Heart right ventricle (tissue), 16 donors: Measurements from ENCODE around the gene HDAC8. TPM values are rescaled to one million over a fixed set of nuclear protein-coding genes. Genes with fewer than 3 reads are reported as not detected.
"Not testable (repeated sequence)": the region's sequence is repeated elsewhere in the genome, so short reads cannot be mapped to it uniquely, and the experiment has no call there.

Source experiments
- ATAC-seq, 8 donors: fragments of 200-7000 bp; cut with Tn5 transposase; one replicate each; pipeline ENCODE4 v1.9.1; 2020; ENCODE audit warnings: mild to moderate bottlenecking in 8 of 8, moderate library complexity in 8 of 8, moderate number of reproducible peaks in 1 of 8
- DNase-seq, 2 donors: peaks; one replicate each; pipeline ENCODE4 v3.0.0-alpha.2; 2020
- H3K27ac ChIP-seq, 10 donors: fragments of 200-600 bp; sonication (generic) in 2 of 10; one replicate each; pipeline versions ENCODE4 v1.5.0 to v1.8.0; 2020 to 2022; ENCODE audit warnings: mild to moderate bottlenecking in 3 of 10
- H3K27me3 ChIP-seq, 7 donors: fragments of 200-600 bp; one replicate each; pipeline ENCODE4 v1.8.0; 2021 to 2022; ENCODE audit warnings: mild to moderate bottlenecking in 2 of 7
- H3K36me3 ChIP-seq, 9 donors: fragments of 200-600 bp; sonication (generic) in 1 of 9; one replicate each; pipeline versions ENCODE4 v1.5.0 to v1.8.0; 2020 to 2022; ENCODE audit warnings: mild to moderate bottlenecking in 2 of 9
- H3K4me1 ChIP-seq, 9 donors: fragments of 200-600 bp; sonication (generic) in 1 of 9; one replicate each; pipeline versions ENCODE4 v1.5.0 to v1.8.0; 2020 to 2022; ENCODE audit warnings: mild to moderate bottlenecking in 4 of 9
- H3K4me3 ChIP-seq, 10 donors: fragments of 200-600 bp; sonication (generic) in 2 of 10; one replicate each; pipeline versions ENCODE4 v1.5.0 to v1.8.0; 2020 to 2022; ENCODE audit warnings: mild to moderate bottlenecking in 7 of 10, moderate library complexity in 2 of 10
- H3K9me3 ChIP-seq, 11 donors: fragments of 200-600 bp in 10 of 11; sonication (generic) in 2 of 11; one replicate each; pipeline versions ENCODE4 v1.5.0 to v1.8.0; 2013 to 2022; ENCODE audit warnings: mild to moderate bottlenecking in 2 of 11, control low read depth in 1 of 11, moderate library complexity in 1 of 11
- CTCF ChIP-seq, 9 donors: fragments of 200-600 bp; sonication (generic) in 2 of 9; IDR thresholded peaks; one replicate each; pipeline versions ENCODE4 v1.5.0 to v1.8.0; 2021 to 2022; ENCODE audit warnings: antibody characterized with exemption in 9 of 9, mild to moderate bottlenecking in 5 of 9, moderate library complexity in 1 of 9
- WGBS, 2 donors: extraction: QIAGEN DNeasy Blood & Tissue Kit; methylation state at CpG; one replicate each; pipeline ENCODE4 v1.1.7; 2013; ENCODE audit warnings: inconsistent platforms in 1 of 2; 5-methylcytosine and 5-hydroxymethylcytosine counted together
- intact Hi-C, 10 donors: fragments of 100-400 bp; cut with DNase I; formaldehyde crosslinking; loops; one replicate each; pipeline versions ENCODE4 v1.11.1 to v1.14.2; 2022
- polyA plus RNA-seq, 2 donors: library from polyadenylated mRNA; stranded (reverse); fragments of 200-250 nt; gene quantifications; one replicate each; pipeline ENCODE4 v1.2.3, GENCODE V29; 2013
- total RNA-seq, 10 donors: library from RNA; stranded (reverse); fragmentation: NEBNext Ultra II Directional in 3 of 10; extraction: Animal tissue kit (Norgen Biotek cat#: 25700) in 3 of 10; gene quantifications; one replicate each; pipeline versions ENCODE4 v1.2.1 to v1.2.4, GENCODE V29; 2021 to 2023
- donor health status: Arrhythmogenic right ventricular cardiomyopathy.
- donor health status: ischemic (EF 13 %, LVEDD 7.1; RV severe dilation, severe dysfunction).
- donor health status: healthy with polysubstance abuse.
- donor health status: DM: no; HTN: yes; CAD: no.
- donor health status: DM: no; HTN: no; CAD: no.
- donor health status: ischemic (EF 25% LVEDD 6.9; RV normal size, moderate dysfunction).
- donor health status: ischemic (EF 25% LVEDD 5.7; RV mildly dilated, moderate dysfunction).
- donor health status: healthy.
- donor health status: DM: yes; HTN: yes; CAD: no.
- donor health status: Ischemic cardiomyopathy.
- donor health status: ischemic (EF 35%, LVEDD 5.7; RV mildly dilated, moderate dysfunction).
- donor health status: nonischemic (EF 11% LVEDD 7.7; RV severe dilation, severe dysfunction).
- donor health status: DM: yes; HTN: yes; CAD: no.
- donor health status: PGD.
- donor health status: ischemic (EF 29% LVEDD 5.4; RV normal size, mild dysfunction).
- donor health status: nonischemic (EF 23%, LVEDD 6.1; RV moderate dilation, normal function).

The HDAC8 gene
- total and polyA plus RNA-seq, 12 donors = 15.9 to 48.1 (median 19.5) TPM

DNA sequence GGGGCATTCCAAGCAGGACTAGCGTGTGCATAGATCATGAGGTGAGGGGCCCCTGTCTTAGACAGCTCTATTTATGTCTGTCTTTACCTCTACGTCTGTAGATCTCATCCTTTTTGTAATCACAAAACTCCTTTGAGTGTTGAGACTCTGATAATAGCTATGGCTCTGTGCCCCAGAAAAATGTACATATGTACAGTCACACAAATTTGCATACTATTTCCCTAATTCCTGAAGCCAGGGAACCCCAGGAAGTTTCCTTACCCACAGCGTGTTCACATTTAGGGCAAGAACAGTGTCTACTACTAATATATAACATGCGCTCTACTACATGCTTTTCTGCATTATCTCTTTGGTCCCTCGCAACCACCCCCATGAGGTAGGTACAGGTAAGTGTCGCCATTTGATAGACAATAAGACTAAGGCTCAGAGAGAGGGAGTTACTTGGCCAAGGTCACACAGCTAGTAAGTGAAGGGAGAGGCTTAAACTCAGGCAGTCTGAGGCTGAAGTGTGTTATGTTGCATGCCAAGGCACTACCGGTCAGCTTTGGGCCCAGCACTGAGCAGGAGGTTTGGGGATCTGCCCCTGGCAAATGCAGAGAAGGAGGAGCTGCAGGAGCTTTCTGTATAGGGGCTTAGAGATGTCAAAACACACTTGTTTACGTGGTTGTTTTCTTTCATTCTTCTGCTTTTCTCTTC lies 245.9 kb downstream of the HDAC8 start:
- TF ChIP-seq CTCF (IDR thresholded peaks at IDR 0.05) = no peak
- Histone ChIP-seq H3K4me3 (no peak overlapping the region), H3K27ac (no peak overlapping the region), H3K9me3 (peaks cover 0 to 6% (median 0%) of the 10 kb centered on the region in 11 donors), H3K36me3 (peaks cover 0 to 6% (median 0%) of the 10 kb centered on the region in 9 donors), H3K27me3 (peaks cover 0 to 21% (median 0%) of the 10 kb centered on the region in 7 donors), H3K4me1 (no peaks in the 10 kb centered on the region)
- ATAC-seq (no peak), DNase-seq (no peak)
- WGBS, 2 donors = 91% methylated on average over 7 to 8 of the region's 8 CpGs
- intact Hi-C loops = no loop called here

DNA sequence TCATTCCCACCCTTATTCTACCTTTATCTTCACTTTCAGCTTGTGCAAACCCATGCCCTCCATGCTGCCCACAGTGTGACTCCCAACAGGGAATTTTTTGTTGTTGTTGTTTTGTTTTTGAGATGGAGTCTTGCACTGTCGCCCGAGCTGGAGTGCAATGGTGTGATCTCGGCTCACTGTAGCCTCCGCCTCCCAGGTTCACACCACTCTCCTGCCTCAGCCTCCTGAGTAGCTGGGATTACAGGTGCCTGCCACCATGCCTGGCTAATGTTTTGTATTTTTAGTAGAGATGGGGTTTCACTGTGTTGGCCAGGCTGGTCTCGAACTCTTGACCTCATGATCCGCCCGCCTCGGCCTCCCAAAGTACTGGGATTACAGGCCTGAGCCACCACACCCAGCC lies 253.0 kb downstream of the HDAC8 start:
- not testable (repeated sequence) for DNase-seq, H3K36me3 ChIP-seq, H3K4me3 ChIP-seq, H3K9me3 ChIP-seq, H3K27ac ChIP-seq, H3K4me1 ChIP-seq, ATAC-seq
- WGBS, 2 donors = 97 to 100% methylated on average over 8 of the region's 8 CpGs
- intact Hi-C loops = loop anchor here in 1 of 10 donors (10.0 kb wide), 1 partner anchor 45 kb away; no protein-coding TSS in a partner anchor
- H3K27me3 ChIP-seq = peaks cover 0 to 42% (median 0%) of the 10 kb centered on the region in 7 donors

DNA sequence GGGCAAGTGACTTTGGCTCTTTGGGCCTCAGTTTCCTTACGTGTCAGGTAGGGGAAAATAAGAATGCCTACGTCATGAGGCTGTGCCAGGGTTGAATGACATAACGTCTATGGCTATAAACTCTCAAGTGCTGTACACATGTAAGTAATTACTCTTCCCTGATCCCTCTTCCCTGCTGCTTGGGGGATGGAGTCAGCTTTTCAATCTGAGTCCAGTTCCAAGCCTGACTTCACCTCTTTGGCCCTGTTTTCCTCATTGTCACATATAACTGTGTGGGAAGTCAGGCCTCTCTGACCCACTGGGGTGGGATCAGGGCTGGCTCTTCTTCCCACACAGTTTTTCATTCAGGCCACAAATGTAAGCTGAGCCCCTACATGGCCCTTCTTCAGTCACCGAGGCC lies 255.5 kb downstream of the HDAC8 start:
- no peak for TF ChIP-seq CTCF (IDR thresholded peaks at IDR 0.05)
- H3K4me3 ChIP-seq = no peak overlapping the region
- H3K4me1 ChIP-seq = no peaks in the 10 kb centered on the region
- no peaks in the 10 kb centered on the region for H3K36me3 ChIP-seq
- H3K27me3 ChIP-seq = peaks cover 0 to 61% (median 0%) of the 10 kb centered on the region in 7 donors
- 80 to 90% methylated on average over 4 of the region's 4 CpGs for WGBS, 2 donors
- ATAC-seq = no peak
- DNase-seq = no peak
- intact Hi-C loops = loop anchor here in 1 of 10 donors (10.0 kb wide), 1 partner anchor 48 kb away; no protein-coding TSS in a partner anchor
- no peaks in the 10 kb centered on the region for H3K9me3 ChIP-seq
- H3K27ac ChIP-seq = no peak overlapping the region

- 50 to 60% methylated on average over 10 to 12 of the region's 12 CpGs for WGBS, 2 donors
- Histone ChIP-seq H3K27me3 (peaks cover 0 to 65% (median 0%) of the 10 kb centered on the region in 7 donors), H3K4me3 (no peak overlapping the region), H3K4me1 (no peaks in the 10 kb centered on the region), H3K27ac (no peak overlapping the region), H3K36me3 (no peaks in the 10 kb centered on the region), H3K9me3 (no peaks in the 10 kb centered on the region)
- ATAC-seq (no peak), DNase-seq (no peak)
- no peak for TF ChIP-seq CTCF (IDR thresholded peaks at IDR 0.05)
- intact Hi-C loops = loop anchor here in 1 of 10 donors (10.0 kb wide), 1 partner anchor 48 kb away; no protein-coding TSS in a partner anchor
Measured at GRCh38 chrX:72316408-72317110, 256.1 kb downstream of the HDAC8 start.
